ENCODE data around the gene EMC1.

- TF ChIP-seq CTCF (IDR thresholded peaks at IDR 0.05): peak in 1 of 3 experiments; percentile 4
- TF ChIP-seq POLR2A (IDR thresholded peaks at IDR 0.05): no peak
- TF ChIP-seq POLR2AphosphoS5 (IDR thresholded peaks at IDR 0.05; ENCODE audit: insufficient read depth in 1 of 2, low read depth in 1 of 2): no peak
These were observed 41.8 kb downstream of the EMC1 start for GRCh38 chr1:19209439-19209989.
